ENCODE measurements around the gene TESK1.

TESK1 gene

DNA sequence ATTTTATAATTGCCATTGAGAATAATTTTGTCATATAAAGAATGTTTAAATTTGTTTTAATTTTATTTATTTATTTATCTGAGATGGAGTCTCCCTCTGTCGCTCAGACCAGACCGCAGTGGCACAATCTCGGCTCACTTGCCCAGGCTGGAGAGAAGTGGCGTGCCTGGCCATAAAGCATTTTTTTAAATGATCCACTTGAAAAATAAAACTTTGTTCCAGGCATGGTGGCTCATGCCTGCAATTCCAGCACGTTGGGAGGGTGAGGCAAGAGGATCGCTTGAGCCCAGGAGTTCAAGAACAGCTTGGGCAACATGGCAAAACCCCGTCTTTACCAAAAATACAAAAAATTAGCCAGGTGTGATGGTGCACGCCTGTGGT is 47.8 kb downstream of the TESK1 start:
- Histone ChIP-seq H3K27ac (ENCODE audit: poor library complexity, severe bottlenecking) (peak overlapping the region; percentile 38), H3K27me3 (ENCODE audit: insufficient read depth, poor library complexity, severe bottlenecking) (no peaks in the 10 kb centered on the region), H3K9me3 (ENCODE audit: severe bottlenecking) (no peaks in the 10 kb centered on the region), H3K4me3 (ENCODE audit: severe bottlenecking) (no peak overlapping the region), H3K4me1 (ENCODE audit: insufficient read depth, poor library complexity, severe bottlenecking) (peaks cover 13% of the 10 kb centered on the region), H3K36me3 (ENCODE audit: low read depth) (no peaks in the 10 kb centered on the region)
- ATAC-seq (ENCODE audit: low read depth) (no peak), DNase-seq (ENCODE audit: low spot score) (no peak)
- TF ChIP-seq, protein P1, sequence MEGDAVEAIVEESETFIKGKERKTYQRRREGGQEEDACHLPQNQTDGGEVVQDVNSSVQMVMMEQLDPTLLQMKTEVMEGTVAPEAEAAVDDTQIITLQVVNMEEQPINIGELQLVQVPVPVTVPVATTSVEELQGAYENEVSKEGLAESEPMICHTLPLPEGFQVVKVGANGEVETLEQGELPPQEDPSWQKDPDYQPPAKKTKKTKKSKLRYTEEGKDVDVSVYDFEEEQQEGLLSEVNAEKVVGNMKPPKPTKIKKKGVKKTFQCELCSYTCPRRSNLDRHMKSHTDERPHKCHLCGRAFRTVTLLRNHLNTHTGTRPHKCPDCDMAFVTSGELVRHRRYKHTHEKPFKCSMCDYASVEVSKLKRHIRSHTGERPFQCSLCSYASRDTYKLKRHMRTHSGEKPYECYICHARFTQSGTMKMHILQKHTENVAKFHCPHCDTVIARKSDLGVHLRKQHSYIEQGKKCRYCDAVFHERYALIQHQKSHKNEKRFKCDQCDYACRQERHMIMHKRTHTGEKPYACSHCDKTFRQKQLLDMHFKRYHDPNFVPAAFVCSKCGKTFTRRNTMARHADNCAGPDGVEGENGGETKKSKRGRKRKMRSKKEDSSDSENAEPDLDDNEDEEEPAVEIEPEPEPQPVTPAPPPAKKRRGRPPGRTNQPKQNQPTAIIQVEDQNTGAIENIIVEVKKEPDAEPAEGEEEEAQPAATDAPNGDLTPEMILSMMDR (IDR thresholded peaks at IDR 0.05; ENCODE audit: poor library complexity, severe bottlenecking): no peak

DNA sequence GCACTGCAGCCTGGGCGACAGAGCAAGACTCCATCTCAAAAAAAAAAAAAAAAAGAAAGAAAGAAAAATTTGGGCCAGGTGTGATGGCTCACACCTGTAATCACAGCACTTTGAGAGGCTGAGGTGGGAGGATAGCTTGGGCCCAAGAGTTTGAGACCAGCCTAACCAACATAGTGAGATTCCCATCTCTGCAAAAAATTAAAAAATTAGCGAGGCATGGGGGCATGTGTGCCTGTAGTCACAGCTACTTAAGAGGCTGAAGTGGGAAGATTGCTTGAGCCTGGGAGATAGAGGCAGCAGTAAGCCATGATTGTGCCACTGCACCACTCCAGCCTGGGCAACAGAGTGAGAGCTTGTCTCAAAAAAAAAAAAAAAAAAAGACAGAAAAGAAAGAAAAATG is 48.5 kb downstream of the TESK1 start:
- TF ChIP-seq, protein P1 (IDR thresholded peaks at IDR 0.05; ENCODE audit: poor library complexity, severe bottlenecking): no peak
- ATAC-seq (ENCODE audit: low read depth): no peak
- DNase-seq (ENCODE audit: low spot score): no peak
- Histone ChIP-seq H3K27ac (ENCODE audit: poor library complexity, severe bottlenecking) (peak overlapping the region; percentile 38), H3K4me1 (ENCODE audit: insufficient read depth, poor library complexity, severe bottlenecking) (peaks cover 13% of the 10 kb centered on the region), H3K9me3 (ENCODE audit: severe bottlenecking) (no peaks in the 10 kb centered on the region), H3K36me3 (ENCODE audit: low read depth) (no peaks in the 10 kb centered on the region), H3K4me3 (ENCODE audit: severe bottlenecking) (no peak overlapping the region), H3K27me3 (ENCODE audit: insufficient read depth, poor library complexity, severe bottlenecking) (no peaks in the 10 kb centered on the region)

DNA sequence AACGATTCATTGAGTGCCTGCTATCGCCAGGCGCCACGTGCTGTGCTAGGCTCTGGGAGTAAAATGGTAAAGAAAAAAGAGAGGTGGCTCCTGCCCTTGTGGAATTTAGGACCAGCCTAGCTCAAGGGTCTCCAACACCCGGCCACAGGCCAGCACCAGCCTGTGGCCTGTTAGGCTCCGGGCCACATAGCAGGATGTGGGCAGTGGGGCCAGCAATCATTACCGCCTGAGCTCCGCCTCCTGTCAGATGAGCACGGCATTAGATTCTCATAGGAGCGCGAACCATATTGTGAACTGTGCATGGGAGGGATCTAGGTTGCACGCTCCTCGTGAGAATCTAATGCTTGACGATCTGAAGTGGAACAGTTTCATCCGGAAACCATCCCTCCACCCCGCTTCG is 51.3 kb downstream of the TESK1 start:
- no peak for DNase-seq (ENCODE audit: low spot score)
- H3K27ac ChIP-seq (ENCODE audit: poor library complexity, severe bottlenecking): no peak overlapping the region

DNA sequence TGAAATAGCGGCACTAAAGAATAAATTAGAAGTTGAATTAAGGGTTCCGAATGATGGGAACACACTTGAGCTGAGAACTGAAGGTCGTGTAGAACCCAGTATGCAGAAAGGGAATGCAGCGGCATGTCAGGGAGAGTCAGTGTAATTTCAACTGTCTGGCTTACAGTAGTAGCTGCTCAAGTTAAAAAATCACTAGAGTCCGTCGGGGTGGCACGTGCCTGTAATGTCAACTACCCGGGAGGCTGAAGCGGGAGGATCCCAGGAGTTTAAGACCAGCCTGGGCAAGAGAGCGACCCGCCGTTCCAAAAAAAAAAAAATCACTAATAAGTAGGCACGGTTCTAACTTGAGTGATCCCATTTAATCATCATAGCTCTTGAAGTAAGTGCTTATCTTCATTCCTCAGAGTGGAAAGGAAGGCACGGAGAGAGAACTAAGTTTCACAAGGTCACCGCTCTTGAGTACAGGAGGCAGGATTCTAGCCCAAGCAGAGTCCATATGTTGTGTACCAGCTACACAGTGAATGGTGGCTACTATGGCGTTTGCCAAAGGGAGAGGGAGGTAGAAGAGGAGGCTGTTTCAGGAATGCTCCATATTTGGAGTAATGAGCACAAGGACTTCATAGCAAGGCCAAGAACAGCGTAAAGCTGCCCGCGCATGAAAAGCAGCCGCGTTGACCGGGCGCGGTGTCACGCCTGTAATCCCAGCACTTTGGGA is 51.9 kb downstream of the TESK1 start:
- H3K4me3 ChIP-seq (ENCODE audit: severe bottlenecking): peak overlapping the region; percentile 72
- no peak for DNase-seq (ENCODE audit: low spot score)
- TF ChIP-seq, protein P1 (IDR thresholded peaks at IDR 0.05; ENCODE audit: poor library complexity, severe bottlenecking): no peak
- H3K27me3 ChIP-seq (ENCODE audit: insufficient read depth, poor library complexity, severe bottlenecking): no peaks in the 10 kb centered on the region
- H3K9me3 ChIP-seq (ENCODE audit: severe bottlenecking): no peaks in the 10 kb centered on the region
- peaks cover 20% of the 10 kb centered on the region for H3K4me1 ChIP-seq (ENCODE audit: insufficient read depth, poor library complexity, severe bottlenecking)
- H3K27ac ChIP-seq (ENCODE audit: poor library complexity, severe bottlenecking): peak overlapping the region; percentile 76
- no peak for ATAC-seq (ENCODE audit: low read depth)
- H3K36me3 ChIP-seq (ENCODE audit: low read depth): peaks cover 28% of the 10 kb centered on the region

More for the DNA sequence above, 51.3 kb downstream of the TESK1 start:
- H3K4me3 ChIP-seq (ENCODE audit: severe bottlenecking): no peak overlapping the region
- ATAC-seq (ENCODE audit: low read depth): no peak
- peaks cover 21% of the 10 kb centered on the region for H3K36me3 ChIP-seq (ENCODE audit: low read depth)
- H3K27me3 ChIP-seq (ENCODE audit: insufficient read depth, poor library complexity, severe bottlenecking): no peaks in the 10 kb centered on the region
- H3K4me1 ChIP-seq (ENCODE audit: insufficient read depth, poor library complexity, severe bottlenecking): peaks cover 21% of the 10 kb centered on the region
- TF ChIP-seq, protein P1 (IDR thresholded peaks at IDR 0.05; ENCODE audit: poor library complexity, severe bottlenecking): no peak
- H3K9me3 ChIP-seq (ENCODE audit: severe bottlenecking): no peaks in the 10 kb centered on the region

DNA sequence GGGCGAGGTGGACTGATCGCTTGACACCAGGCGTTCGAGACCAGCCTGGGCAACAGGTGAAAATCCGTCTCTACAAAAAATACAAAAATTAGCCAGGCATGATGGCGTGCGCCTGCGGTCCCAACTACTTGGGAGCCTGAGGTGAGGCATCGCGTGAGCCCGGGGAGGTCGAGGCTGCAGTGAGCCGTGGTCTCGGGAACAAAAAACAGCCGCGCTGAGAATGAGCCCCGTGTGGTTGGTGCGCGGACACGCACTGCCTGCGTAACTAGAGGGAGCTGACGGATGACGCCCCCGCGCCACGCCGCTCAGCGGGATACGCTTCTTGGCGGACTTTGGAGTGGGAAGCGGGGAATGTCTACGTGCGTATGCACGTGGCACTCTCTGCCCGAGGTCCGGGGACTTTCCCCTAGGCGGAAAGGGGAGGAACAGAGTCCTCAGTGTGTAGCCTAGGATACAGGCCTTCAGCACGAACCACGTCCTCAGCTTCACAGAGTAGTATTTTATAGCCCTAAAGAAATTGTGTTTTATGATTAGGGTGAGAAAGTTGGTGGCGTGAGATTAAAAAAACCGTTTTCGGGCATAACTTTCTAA is 52.6 kb downstream of the TESK1 start, which contains the start of gene RMRP:
TSS of gene RMRP (minus strand) at position 474 of the 591 bp plus-strand sequence.
- Histone ChIP-seq H3K4me3 (ENCODE audit: severe bottlenecking) (peak within 1 kb of the TSS; percentile 72), H3K4me1 (ENCODE audit: insufficient read depth, poor library complexity, severe bottlenecking) (peaks cover 13% of the 10 kb centered on the region), H3K36me3 (ENCODE audit: low read depth) (peaks cover 32% of the 10 kb centered on the region), H3K9me3 (ENCODE audit: severe bottlenecking) (no peaks in the 10 kb centered on the region), H3K27me3 (ENCODE audit: insufficient read depth, poor library complexity, severe bottlenecking) (no peaks in the 10 kb centered on the region), H3K27ac (ENCODE audit: poor library complexity, severe bottlenecking) (peak within 1 kb of the TSS; percentile 76)
- DNase-seq (ENCODE audit: low spot score) (peak; percentile 98), ATAC-seq (ENCODE audit: low read depth) (peak; percentile 89)
- TF ChIP-seq, protein P1 (IDR thresholded peaks at IDR 0.05; ENCODE audit: poor library complexity, severe bottlenecking): no peak
